Pancreas (tissue), 10 donors: ENCODE results near the gene NME5. TPM values are rescaled to one million over a fixed set of nuclear protein-coding genes. Genes with fewer than 3 reads are reported as not detected.

Experiments
- ATAC-seq, 4 donors: fragments of 200-7000 bp; cut with Tn5 transposase; one replicate each; pipeline versions ENCODE4 v1.8.0 to v1.9.1; 2020; ENCODE audit warnings: mild to moderate bottlenecking in 4 of 4, moderate library complexity in 4 of 4
- DNase-seq, 6 donors: peaks; one replicate each; pipeline ENCODE4 v3.0.0-alpha.2; 2020
- FAIRE-seq: peaks from 2 replicates; lab custom pipeline; 2012; peaks lifted over from hg19 to GRCh38; lab: Jason Lieb, UNC
- H3K27ac ChIP-seq, 4 donors: fragments of 200-600 bp; sonication (generic); 1 replicate in 3 of 4; 2 replicates in 1 of 4; pipeline versions ENCODE4 v1.5.0 to v1.8.0; 2020
- H3K27me3 ChIP-seq, 4 donors: fragments of 200-600 bp; one replicate each; pipeline ENCODE4 v1.8.0; 2021
- H3K36me3 ChIP-seq, 3 donors: fragments of 200-600 bp; sonication (generic) in 1 of 3; one replicate each; pipeline versions ENCODE4 v1.5.0 to v1.8.0; 2020 to 2021
- H3K4me1 ChIP-seq, 3 donors: fragments of 200-600 bp; one replicate each; pipeline ENCODE4 v1.8.0; 2021
- H3K4me3 ChIP-seq, 4 donors: fragments of 200-600 bp; sonication (generic) in 2 of 4; one replicate each; pipeline versions ENCODE4 v1.5.0 to v1.8.0; 2020 to 2021
- H3K9me3 ChIP-seq, 4 donors: fragments of 200-600 bp; one replicate each; pipeline ENCODE4 v1.8.0; 2021
- WGBS, 2 donors: extraction: QIAGEN DNeasy Blood & Tissue Kit; methylation state at CpG; one replicate each; pipeline ENCODE4 v1.1.7; 2013; 5-methylcytosine and 5-hydroxymethylcytosine counted together
- intact Hi-C, 3 donors: fragments of 100-400 bp; cut with DNase I; formaldehyde crosslinking; loops; one replicate each; pipeline versions ENCODE4 v1.11.1 to v1.14.2; 2022
- polyA plus RNA-seq, 2 donors: library from polyadenylated mRNA; stranded (reverse); fragments of 200-250 nt; gene quantifications; one replicate each; pipeline ENCODE4 v1.2.3, GENCODE V29; 2013
- total RNA-seq, 6 donors: library from RNA; stranded (reverse); fragmentation: NEBNext Ultra II Directional in 4 of 6; extraction: Animal tissue kit (Norgen Biotek cat#: 25700) in 4 of 6; gene quantifications; one replicate each; pipeline versions ENCODE4 v1.2.1 to v1.2.4, GENCODE V29; 2021 to 2023
- TF ChIP-seq, protein P1 (sequence below), 4 donors: fragments of 200-600 bp; sonication (generic) in 3 of 4; IDR thresholded peaks; one replicate each; pipeline versions ENCODE4 v1.5.0 to v1.8.0; 2021; ENCODE audit warnings: antibody characterized with exemption in 4 of 4
- donor health status: healthy with polysubstance abuse.
- donor health status: DM: no; HTN: no; CAD: no; lungs with moderate emphysema.
- donor health status: DM: no; HTN: no; CAD: no.
- donor health status: control.
- donor health status: control.
- donor health status: Bipolar disorder and iron deficiency.
- donor health status: DM: yes; HTN: yes; CAD: no.
- donor health status: DM: no; HTN: no; CAD: no.
- donor health status: DM: no; HTN: no; CAD: no.
- donor health status: DM: yes; HTN: yes; CAD: no.

NME5 gene
- total and polyA plus RNA-seq, 8 donors = 1.8 to 9.2 (median 3.0) TPM

GRCh38 chr5:138128334-138128733 lies 10.9 kb downstream of the NME5 start:
- H3K27me3 ChIP-seq = no peaks in the 10 kb centered on the region
- no peaks in the 10 kb centered on the region for H3K36me3 ChIP-seq
- TF ChIP-seq, protein P1, sequence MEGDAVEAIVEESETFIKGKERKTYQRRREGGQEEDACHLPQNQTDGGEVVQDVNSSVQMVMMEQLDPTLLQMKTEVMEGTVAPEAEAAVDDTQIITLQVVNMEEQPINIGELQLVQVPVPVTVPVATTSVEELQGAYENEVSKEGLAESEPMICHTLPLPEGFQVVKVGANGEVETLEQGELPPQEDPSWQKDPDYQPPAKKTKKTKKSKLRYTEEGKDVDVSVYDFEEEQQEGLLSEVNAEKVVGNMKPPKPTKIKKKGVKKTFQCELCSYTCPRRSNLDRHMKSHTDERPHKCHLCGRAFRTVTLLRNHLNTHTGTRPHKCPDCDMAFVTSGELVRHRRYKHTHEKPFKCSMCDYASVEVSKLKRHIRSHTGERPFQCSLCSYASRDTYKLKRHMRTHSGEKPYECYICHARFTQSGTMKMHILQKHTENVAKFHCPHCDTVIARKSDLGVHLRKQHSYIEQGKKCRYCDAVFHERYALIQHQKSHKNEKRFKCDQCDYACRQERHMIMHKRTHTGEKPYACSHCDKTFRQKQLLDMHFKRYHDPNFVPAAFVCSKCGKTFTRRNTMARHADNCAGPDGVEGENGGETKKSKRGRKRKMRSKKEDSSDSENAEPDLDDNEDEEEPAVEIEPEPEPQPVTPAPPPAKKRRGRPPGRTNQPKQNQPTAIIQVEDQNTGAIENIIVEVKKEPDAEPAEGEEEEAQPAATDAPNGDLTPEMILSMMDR (IDR thresholded peaks at IDR 0.05) = no peak
- FAIRE-seq (no peak), DNase-seq (no peak), ATAC-seq (no peak)
- intact Hi-C loops = no loop called here
- 62 to 77% methylated on average over 5 of the region's 5 CpGs for WGBS, 2 donors
- no peaks in the 10 kb centered on the region for H3K4me1 ChIP-seq
- no peak overlapping the region for H3K27ac ChIP-seq
- H3K9me3 ChIP-seq = no peaks in the 10 kb centered on the region
- no peak overlapping the region for H3K4me3 ChIP-seq

- intact Hi-C loops = no loop called here
- no peak for FAIRE-seq
Observed at GRCh38 chr5:138115254-138115653, 24.0 kb downstream of the NME5 start.

GRCh38 chr5:138111937-138112336 lies 27.3 kb downstream of the NME5 start:
- no peak for FAIRE-seq
- 35 to 45% methylated on average over 1 of the region's 1 CpG for WGBS, 2 donors

More at GRCh38 chr5:138115254-138115653, 24.0 kb downstream of the NME5 start:
- TF ChIP-seq, protein P1 (IDR thresholded peaks at IDR 0.05) = no peak
- no peak for ATAC-seq
- no peaks in the 10 kb centered on the region for H3K27me3 ChIP-seq
- H3K4me1 ChIP-seq = no peaks in the 10 kb centered on the region
- no peak for DNase-seq
- H3K4me3 ChIP-seq = no peak overlapping the region
- no peak overlapping the region for H3K27ac ChIP-seq
- no peaks in the 10 kb centered on the region for H3K9me3 ChIP-seq
- no peaks in the 10 kb centered on the region for H3K36me3 ChIP-seq

DNA sequence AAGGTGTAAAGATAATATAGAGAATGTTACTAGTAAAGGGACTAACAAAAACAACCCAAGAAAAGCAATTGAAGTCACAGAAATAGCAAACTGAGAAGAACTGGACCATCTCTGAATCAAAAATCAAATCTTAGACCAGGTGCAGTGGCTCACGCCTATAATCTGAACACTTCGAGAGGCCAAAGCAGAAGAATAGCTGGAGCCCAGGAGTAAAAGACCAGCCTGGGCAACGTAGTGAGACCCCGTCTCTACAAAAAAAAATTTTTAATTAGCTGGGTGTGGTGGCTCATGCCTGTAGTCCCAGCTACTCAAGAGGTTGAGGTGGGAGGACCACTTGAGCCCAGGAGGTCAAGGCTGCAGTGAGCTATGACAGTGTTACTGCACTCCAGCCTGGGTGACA lies 28.0 kb downstream of the NME5 start:
- intact Hi-C loops = no loop called here
- H3K36me3 ChIP-seq = no peaks in the 10 kb centered on the region
- no peak overlapping the region for H3K27ac ChIP-seq
- DNase-seq (no peak), FAIRE-seq (no peak), ATAC-seq (no peak)
- no peaks in the 10 kb centered on the region for H3K27me3 ChIP-seq
- TF ChIP-seq, protein P1 (IDR thresholded peaks at IDR 0.05) = no peak
- no peaks in the 10 kb centered on the region for H3K9me3 ChIP-seq
- no peaks in the 10 kb centered on the region for H3K4me1 ChIP-seq
- H3K4me3 ChIP-seq = no peak overlapping the region
- WGBS, 2 donors = 51 to 63% methylated on average over 4 of the region's 4 CpGs

More at GRCh38 chr5:138111937-138112336, 27.3 kb downstream of the NME5 start:
- no peaks in the 10 kb centered on the region for H3K9me3 ChIP-seq
- H3K4me3 ChIP-seq = no peak overlapping the region
- intact Hi-C loops = no loop called here
- DNase-seq (no peak), ATAC-seq (no peak)
- no peaks in the 10 kb centered on the region for H3K27me3 ChIP-seq
- TF ChIP-seq, protein P1 (IDR thresholded peaks at IDR 0.05) = no peak
- H3K27ac ChIP-seq = no peak overlapping the region
- no peaks in the 10 kb centered on the region for H3K4me1 ChIP-seq
- no peaks in the 10 kb centered on the region for H3K36me3 ChIP-seq

DNA sequence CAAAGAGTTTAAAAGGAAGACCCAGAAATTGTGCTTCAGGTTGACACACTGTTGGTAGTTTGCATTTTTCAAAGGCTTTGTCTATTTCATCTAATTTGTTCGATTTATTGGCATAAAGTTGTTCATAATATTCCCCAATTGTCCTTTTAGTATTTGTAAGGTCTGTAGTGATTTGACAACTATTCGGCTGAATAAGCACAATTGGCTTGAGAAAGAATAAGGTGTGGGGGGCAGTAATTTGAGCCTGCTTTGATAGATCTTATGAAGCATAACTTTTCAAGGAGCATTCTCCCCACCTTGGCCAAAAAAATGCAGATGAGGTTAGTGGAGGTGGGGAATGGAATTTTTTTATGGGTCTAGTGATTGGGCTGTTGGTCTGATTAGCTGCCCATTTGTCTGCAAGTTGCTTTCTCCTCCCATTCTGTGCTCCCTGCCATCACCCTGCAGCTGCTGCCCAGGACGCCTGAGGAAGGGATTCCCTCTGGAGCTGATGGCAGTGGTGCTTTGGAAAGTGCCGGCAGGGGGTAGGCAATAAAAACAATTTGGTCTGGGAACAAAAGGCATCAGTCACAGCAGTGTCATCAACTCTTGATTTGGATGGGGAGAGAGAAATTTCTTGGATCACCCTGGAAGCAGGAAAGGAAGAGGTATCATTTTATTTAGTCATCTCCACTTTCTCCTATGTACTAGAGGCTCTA lies 28.8 kb downstream of the NME5 start:
- no peak overlapping the region for H3K27ac ChIP-seq
- no peaks in the 10 kb centered on the region for H3K36me3 ChIP-seq
- intact Hi-C loops = no loop called here
- H3K4me1 ChIP-seq = no peaks in the 10 kb centered on the region
- FAIRE-seq (no peak), DNase-seq (no peak), ATAC-seq (no peak)
- no peaks in the 10 kb centered on the region for H3K9me3 ChIP-seq
- H3K27me3 ChIP-seq = no peaks in the 10 kb centered on the region
- TF ChIP-seq, protein P1 (IDR thresholded peaks at IDR 0.05) = no peak
- H3K4me3 ChIP-seq = no peak overlapping the region
- WGBS, 2 donors = 57 to 67% methylated on average over 4 of the region's 4 CpGs
